GM20431 (cell line): ENCODE measurements around the gene ZMYND11.
"Not testable (repeated sequence)": the region's sequence is repeated elsewhere in the genome, so short reads cannot be mapped to it uniquely, and the experiment has no call there.

Experiments
- in situ Hi-C: fragments of 300-500 bp; cut with MseI, MboI; formaldehyde crosslinking; loops from one replicate; pipeline ENCODE4 v1.15.0; 2020; ENCODE audit warnings: low sequenced_read_pairs; ENCODE audit not compliant: unreplicated experiment

ZMYND11 gene

DNA sequence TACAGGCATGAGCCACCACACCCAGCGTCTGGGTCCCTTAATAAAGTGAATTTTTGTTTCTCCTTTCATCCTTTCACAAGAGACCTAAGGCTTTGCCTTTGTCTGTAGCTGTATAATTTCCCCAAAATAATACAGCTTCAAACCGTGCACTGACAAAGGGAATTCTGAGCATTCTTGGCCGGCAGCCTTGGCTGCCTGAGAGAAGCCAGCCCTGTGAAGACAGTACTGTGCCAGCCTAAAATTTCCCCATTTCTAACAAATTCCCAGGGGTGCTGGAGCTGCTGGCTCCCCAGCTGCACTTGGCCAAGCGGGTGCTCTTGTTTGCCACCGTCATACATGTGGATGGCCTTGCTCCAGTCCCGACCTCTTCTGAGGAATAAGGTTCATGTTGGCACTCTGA lies 106.2 kb downstream of the ZMYND11 start:
- in situ Hi-C loops = no loop called here

DNA sequence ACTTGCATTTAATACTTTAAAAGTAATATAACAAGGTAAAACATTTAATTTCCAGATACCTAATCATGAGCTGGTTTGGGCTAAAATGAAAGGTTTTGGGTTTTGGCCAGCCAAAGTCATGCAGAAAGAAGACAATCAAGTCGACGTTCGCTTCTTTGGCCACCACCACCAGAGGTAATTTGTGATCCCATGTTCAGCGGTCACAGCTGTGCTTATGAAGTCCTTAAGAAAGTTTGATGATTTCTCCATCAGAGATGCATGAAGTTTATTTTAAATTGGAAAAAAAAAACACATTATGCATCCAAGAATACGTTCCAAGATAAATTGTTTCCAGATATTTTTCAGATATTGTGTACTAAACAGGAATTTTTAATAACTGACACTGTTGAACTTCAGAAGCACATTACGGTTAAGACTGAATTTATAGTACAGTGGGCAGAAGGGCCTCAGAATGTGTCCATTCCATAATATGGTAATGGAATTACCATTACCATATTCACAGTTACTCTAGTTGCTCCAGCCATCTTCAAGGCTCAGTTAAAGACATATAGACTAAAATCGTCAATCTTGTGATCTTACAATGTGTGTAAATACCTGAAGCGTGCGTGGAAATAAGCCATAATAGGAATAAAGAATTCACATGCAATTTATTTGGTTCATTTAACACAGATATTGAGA lies 106.8 kb downstream of the ZMYND11 start:
- in situ Hi-C loops = no loop called here

DNA sequence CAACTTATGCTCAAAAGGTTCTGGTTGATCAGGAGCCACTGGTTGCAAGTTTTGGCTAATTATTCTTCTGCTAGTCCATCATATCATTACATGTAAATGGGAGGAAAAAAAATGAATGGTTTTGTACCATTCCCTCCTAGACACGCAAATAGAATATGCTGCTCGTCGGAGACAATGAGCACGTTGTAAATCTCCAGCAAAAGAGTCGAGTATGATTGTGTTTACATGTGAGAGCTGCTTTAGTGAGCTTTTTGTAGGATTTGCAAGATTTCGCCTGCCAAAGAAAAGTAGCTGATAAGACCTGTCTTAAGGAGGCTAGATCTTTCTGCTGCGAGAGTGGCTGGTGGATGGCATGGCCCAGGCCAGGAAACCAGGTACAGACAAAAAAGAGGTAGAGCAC lies 109.0 kb downstream of the ZMYND11 start:
- in situ Hi-C loops = no loop called here

DNA sequence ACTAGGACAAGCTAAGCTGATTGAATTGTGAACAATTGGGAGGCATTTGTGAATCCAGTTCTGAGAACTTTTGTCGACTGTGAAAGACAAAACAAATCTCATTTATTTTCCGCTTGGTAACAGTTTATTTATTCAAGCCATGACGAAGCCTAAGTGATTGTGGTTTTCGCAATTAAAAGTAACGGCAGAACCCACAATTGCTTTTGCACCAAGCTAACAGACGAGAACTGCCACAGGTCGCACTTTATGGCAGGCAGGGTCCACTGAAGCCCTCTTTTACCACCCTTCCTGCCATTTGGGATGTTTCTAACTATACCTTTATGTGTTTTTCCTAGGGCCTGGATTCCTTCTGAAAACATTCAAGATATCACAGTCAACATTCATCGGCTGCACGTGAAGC lies 111.2 kb downstream of the ZMYND11 start:
- in situ Hi-C loops = no loop called here

DNA sequence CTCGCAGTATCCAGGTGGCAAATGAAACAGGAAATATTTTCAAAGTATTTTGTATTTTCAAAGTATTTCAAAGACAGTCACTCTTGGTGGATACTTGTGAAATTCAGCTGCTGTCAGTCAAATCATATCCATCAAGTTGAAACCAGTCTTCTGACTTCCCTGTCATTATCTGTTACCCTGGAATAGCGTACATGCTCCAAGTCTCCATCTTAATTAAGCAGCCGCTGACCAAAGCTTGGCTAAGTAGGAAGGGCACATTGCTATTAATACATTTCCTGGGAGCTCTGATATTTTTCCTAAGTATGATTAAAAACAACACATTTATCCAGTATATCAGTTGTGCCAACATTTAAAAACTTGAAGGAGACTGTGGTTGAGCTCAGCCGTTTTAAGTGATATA lies 112.2 kb downstream of the ZMYND11 start:
- in situ Hi-C loops = no loop called here

DNA sequence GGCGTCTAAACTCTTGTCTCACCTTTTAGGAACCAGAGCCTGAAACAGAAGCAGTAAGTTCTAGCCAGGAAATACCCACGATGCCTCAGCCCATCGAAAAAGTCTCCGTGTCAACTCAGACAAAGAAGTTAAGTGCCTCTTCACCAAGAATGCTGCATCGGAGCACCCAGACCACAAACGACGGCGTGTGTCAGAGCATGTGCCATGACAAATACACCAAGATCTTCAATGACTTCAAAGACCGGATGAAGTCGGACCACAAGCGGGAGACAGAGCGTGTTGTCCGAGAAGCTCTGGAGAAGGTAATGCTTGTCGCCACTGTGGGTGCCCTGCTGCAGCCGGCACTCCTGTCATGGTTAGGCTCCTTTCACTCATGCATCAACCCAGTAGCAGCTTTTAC lies 113.1 kb downstream of the ZMYND11 start:
- in situ Hi-C loops = no loop called here

DNA sequence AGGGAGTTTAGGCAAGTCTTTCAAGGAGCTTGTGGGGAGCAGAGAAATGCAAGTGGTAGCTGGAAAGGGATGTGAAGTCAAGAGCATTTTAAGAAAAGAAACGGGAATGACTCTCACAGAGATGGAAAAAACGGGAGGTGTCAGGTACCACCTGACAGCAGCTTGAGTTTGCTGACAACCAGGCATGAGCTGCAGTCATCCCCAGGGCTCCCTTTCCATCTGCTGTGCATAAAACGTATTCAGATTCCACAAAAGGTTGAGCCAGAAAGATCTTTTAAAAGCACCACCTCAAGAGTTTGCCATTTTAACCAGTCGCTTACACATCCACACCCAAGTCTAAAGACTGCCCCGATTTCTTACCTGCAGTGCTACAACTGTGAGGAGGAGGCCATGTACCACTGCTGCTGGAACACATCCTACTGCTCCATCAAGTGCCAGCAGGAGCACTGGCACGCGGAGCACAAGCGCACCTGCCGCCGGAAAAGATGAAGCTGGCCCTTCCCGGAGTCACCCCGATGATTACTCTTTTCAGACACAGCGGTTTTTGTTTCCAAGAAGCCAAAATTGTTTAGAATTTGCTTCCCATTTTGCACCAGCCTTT lies 116.8 kb downstream of the ZMYND11 start:
- in situ Hi-C loops = no loop called here

DNA sequence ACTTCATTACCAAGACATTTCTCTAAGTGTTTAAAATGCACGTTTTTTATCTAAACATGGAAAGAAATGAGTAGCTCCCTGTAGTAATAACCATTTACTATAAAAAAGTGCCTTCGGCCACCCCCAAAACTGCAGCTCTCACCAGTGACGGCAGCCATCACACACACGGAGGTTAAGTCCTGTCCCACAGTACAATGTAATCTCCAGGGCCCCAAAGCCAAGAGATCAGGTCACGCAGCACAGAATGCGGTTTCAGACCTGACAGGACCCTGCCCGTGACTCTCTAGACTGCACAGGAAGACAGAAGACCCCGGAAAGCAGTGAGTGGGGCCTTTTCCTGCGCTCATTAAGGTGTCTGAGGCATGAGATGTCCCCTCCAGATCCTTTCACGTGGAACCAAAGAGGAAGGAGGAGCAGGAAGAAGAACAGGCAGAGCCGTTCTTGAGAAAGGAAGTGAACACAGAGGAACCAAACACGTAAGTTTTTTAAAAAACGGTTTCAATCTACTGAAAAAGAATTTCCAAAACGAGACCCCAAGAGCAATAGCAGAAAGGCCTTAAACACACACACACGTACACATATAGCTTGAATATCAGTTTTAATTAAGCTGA lies 125.7 kb downstream of the ZMYND11 start:
- in situ Hi-C loops = no loop called here

DNA sequence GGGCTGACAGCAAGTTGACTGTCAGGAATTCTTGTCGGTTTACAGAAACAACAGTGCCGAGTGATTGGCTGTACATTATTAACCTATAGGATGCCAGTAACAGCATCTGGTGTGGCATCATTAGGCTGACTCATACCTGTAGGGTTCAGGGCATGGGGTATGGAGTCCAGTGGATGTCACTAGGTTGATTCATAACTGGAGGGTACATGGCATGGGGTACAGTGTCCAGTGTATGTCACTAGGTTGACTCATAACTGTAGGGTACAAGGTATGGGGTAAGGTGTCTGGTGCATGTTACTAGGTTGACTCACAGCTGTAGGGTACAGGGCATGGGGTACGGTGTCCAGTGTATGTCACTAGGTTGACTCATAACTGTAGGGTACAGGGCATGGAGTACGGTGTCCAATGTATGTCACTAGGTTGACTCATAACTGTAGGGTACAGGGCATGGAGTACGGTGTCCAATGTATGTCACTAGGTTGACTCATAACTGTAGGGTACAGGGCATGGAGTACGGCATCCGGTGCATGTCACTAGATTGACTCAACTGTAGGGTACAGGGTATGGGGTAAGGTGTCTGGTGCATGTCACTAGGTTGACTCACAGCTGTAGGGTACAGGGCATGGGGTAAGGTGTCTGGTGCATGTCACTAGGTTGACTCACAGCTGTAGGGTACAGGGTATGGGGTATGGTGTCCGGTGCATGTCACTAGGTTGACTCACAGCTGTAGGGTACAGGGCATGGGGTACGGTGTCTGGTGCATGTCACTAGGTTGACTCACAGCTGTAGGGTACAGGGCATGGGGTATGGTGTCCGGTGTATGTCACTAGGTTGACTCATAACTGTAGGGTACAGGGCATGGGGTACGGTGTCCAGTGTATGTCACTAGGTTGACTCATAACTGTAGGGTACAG lies 129.2 kb downstream of the ZMYND11 start:
- in situ Hi-C loops = not testable (repeated sequence)

DNA sequence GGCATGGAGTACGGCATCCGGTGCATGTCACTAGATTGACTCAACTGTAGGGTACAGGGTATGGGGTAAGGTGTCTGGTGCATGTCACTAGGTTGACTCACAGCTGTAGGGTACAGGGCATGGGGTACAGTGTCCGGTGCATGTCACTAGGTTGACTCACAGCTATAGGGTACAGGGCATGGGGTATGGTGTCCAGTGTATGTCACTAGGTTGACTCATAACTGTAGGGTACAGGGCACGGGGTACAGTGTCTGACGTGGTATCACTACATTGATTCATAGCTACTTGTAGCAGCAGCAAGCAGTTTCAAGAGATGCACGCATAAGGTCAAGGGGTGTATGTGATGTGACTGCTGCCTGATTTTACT lies 129.8 kb downstream of the ZMYND11 start:
- in situ Hi-C loops = not testable (repeated sequence)

DNA sequence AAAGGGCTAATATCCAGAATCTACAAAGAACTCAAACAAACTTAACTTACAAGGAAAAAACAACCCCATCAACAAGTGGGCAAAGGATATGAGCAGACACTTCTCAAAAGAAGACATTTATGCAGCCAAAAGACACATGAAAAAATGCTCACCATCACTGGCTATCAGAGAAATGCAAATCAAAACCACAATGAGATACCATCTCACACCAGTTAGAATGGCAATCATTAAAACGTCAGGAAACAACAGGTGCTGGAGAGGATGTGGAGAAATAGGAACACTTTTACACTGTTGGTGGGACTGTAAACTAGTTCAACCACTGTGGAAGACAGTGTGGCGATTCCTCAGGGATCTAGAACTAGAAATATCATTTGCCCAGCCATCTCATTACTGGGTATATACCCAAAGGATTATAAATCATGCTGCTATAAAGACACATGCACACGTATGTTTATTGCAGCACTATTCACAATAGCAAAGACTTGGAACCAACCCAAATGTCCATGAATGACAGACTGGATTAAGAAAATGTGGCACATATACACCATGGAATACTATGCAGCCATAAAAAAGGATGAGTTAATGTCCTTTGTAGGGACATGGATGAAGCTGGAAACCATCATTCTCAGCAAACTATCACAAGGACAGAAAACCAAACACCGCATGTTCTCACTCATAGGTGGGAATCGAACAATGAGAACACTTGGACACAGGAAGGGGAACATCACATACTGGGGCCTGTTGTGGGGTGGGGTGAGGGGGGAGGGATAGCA lies 130.7 kb downstream of the ZMYND11 start:
- in situ Hi-C loops = not testable (repeated sequence)

DNA sequence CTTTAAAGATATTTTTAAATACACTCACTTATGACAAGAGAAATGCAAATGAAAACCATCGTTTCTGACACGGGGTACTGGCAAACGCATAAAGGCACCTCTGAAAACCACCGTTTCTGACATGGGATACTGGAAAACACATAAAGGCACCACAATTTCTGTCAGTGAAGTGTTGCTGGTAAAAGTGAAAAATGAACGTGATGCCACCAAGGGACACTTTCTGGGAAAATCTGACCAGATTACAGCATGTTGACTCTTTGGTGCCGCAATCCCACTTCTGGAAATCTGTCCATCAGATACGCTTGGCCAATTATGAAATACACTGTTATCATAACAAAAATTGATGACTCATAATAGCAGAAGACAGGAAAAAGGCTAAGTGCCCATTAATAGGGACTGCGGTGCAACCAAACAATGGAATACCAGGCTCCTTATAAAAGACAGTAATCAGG lies 131.7 kb downstream of the ZMYND11 start:
- in situ Hi-C loops = no loop called here

DNA sequence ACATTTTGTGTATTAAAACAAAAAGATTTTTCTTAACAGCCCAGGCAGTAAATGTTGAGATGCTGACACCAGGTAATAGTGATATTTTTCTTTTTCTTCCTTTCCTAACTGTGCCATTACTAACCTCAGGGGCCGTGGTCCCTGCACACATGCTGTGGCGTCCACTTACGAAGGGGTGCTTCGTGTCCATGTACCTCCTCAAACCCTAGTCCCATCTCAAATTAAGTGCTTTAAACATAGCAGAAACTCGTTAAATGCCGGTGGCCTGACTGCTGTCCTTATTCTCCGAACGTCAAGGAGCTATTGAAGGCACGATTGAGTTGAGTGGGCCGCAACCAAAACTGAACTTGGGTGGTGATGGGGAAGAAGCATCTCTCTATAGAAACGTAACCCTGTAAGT lies 132.4 kb downstream of the ZMYND11 start:
- in situ Hi-C loops = no loop called here

DNA sequence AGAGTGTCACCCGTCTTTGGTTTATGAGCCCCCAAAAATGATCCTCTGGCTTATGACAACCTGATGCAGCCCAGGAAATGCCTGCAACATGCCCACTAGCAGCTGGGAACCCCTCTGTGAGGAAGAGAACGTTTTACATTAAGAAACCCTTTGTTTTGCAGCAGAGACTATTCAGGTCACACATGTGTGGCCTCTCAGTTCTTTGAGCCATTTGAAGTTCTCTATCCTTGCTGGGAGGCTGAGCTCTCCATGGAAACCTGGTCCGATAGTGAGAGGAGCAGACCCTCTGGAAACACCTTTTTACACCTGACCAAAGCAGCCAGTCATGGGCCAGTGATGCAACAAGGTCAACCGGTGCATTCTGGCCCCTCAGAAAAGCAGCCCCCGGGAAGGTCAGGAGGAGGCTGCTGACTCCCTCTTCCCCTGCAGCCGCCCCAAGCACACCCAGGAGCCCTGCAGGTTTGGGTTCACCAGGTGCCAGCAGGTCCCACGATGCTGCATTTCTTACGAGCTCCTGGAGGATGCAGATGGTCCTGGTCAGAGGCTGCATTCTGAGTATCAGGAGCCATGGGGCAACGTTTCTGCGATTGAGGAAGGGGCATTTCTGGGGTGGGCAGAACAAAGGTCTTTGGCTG lies 134.3 kb downstream of the ZMYND11 start:
- in situ Hi-C loops = no loop called here

DNA sequence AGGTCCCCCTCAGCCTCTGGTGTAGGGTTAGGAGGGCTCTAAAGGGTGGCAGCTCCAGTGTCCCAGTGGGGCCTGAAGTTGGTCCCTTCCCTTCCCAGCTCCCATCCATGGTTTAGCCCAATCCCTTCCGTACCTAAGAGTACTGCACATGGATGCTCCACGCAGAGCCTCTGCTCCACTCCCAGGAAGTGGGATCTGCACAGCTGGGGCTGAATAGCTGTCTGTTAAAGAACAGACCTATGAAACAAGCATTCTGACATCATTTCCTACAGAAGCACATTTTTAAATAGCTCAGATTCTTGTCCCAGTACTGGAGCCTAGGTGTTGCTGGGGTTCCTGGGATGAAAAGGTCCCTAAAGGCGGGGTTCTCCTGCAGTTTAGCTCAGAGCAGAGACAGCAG lies 135.9 kb downstream of the ZMYND11 start:
- in situ Hi-C loops = no loop called here

DNA sequence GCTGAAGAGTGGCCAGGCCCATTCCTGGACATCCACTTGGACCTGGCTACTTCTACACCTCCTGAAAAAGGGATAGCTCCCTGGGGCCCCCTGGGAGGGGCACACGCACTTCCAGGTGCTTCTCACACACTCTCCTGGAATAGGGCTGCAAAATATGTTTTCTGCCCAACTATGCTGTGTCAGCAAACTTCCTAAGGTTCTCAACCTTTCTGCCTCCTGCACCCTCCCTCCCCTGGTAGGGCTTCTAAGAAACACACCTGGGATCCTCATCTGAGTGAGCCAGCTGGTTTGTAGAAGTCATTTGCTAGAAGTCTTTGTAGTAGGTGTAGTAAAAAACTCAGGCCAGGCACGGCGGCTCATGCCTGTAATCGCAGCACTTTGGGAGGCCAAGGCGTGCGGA lies 136.5 kb downstream of the ZMYND11 start:
- in situ Hi-C loops = no loop called here

DNA sequence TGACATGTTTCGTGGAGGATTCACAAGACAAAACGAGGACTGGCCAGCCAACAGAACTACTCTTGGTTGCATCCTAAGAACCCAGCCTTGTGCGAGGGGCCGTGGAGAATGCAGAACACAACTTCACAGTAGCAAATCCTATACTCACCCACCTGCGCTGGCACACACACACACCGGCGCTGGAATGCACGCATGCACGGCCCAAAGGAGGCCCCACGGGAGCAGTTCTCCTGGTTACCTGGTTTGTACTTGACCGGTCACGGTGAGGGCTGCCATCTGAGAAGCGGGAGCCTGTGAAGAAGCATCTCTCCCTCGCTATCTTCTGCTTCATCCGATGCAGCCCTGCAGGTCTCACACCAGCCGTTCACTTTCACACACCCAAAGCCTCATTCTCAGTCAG lies 137.8 kb downstream of the ZMYND11 start:
- in situ Hi-C loops = no loop called here

DNA sequence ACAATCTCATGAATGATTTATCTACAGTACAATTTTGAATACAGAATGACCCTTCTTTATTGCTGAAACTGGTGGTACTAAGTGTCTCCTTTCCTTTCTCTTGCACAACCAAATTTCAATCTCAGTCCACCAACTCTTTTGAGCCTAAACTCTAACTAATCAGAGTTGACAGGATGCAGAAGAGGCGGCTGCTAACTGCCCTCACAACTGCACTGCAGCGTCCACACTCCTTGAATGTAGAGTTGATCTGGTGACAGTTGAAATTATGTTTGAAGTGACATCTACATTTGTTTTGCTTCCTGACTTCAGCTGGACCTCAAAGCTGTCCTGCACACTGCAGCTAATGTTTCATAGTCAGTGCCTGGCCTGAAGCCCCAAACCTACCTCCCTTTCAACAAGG lies 139.6 kb downstream of the ZMYND11 start:
- in situ Hi-C loops = no loop called here

DNA sequence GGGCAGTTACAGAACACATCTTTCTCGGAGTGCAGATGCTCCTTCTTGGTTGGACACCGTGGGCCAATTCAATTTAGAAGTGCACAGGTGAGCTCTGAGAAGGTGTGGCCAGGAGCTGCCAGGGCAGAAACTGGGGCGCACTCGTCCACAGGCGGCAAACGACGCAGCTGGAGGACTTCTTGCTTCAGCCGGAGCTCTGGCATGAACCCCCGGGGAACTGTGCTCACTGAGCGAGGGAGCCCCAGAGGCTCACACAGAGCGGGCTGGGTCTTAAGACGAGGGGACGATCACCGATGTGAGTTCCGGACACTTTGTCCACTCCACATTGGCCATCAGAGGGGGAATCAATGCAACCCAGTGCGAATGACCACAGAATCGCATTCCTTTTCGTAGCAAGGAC lies 140.4 kb downstream of the ZMYND11 start:
- in situ Hi-C loops = no loop called here

DNA sequence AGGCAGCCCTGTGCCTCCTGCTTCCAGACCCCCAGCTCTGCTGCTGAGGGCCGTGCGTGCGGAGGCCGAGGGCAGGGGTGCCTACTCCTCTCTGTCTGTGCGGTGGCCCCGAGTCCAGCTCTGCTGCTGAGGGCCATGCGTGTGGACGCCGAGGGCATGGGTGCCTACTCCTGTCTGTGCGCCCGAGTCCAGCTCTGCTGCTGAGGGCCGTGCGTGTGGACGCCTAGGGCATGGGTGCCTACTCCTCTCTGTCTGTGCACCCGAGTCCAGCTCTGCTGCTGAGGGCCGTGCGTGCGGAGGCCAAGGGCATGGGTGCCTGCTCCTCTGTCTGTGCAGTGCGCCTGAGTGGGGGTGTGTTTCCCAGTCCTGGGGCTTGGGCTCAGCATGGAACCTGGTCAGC lies 142.7 kb downstream of the ZMYND11 start:
- in situ Hi-C loops = no loop called here
